H9 (cell line): ENCODE data around the gene N4BP2L1. TPM values are rescaled to one million over a fixed set of nuclear protein-coding genes. Genes with fewer than 3 reads are reported as not detected.

Source experiments
- DNase-seq: peaks from one replicate; pipeline ENCODE4 v3.0.0-alpha.2; 2017
- H2AFZ ChIP-seq: one replicate; pipeline ENCODE4 v1.6.1; 2013; ENCODE audit warnings: mild to moderate bottlenecking, low read length, control low read depth, moderate library complexity
- H2AK5ac ChIP-seq: 2 replicates; pipeline ENCODE4 v1.6.1; 2013; ENCODE audit warnings: low read length, control low read depth, mixed read lengths; ENCODE audit not compliant: insufficient read length
- H2BK120ac ChIP-seq: one replicate; pipeline ENCODE4 v1.6.1; 2013; ENCODE audit warnings: low read depth, mild to moderate bottlenecking, low read length, control low read depth, inconsistent platforms; ENCODE audit not compliant: poor library complexity, severe bottlenecking
- H2BK12ac ChIP-seq: 2 replicates; pipeline ENCODE4 v1.6.1; 2013; ENCODE audit warnings: low read length, control low read depth, mixed read lengths, low read depth; ENCODE audit not compliant: insufficient read length
- H2BK15ac ChIP-seq: 2 replicates; pipeline ENCODE4 v1.6.1; 2013; ENCODE audit warnings: low read depth, low read length, control low read depth
- H2BK20ac ChIP-seq: one replicate; pipeline ENCODE4 v1.6.1; 2013; ENCODE audit warnings: low read depth, mild to moderate bottlenecking, low read length, control low read depth, inconsistent platforms; ENCODE audit not compliant: poor library complexity, severe bottlenecking
- H2BK5ac ChIP-seq: 2 replicates; pipeline ENCODE4 v1.6.1; 2013; ENCODE audit warnings: low read length, control low read depth, mixed read lengths; ENCODE audit not compliant: insufficient read length
- H3K14ac ChIP-seq: 2 replicates; pipeline ENCODE4 v1.6.1; 2013; ENCODE audit warnings: low read length, control low read depth; ENCODE audit not compliant: insufficient read depth
- H3K18ac ChIP-seq: 2 replicates; pipeline ENCODE4 v1.6.1; 2013; ENCODE audit warnings: low read depth, mild to moderate bottlenecking, mixed read lengths, low read length, control low read depth; ENCODE audit not compliant: insufficient read length
- H3K23ac ChIP-seq: 2 replicates; pipeline ENCODE4 v1.6.1; 2013; ENCODE audit warnings: low read length, control low read depth, mixed read lengths, low read depth; ENCODE audit not compliant: insufficient read length
- H3K23me2 ChIP-seq: 2 replicates; pipeline ENCODE4 v1.6.1; 2013; ENCODE audit warnings: low read depth, mild to moderate bottlenecking, mixed read lengths, low read length, control low read depth; ENCODE audit not compliant: insufficient read length, poor library complexity, severe bottlenecking
- H3K27ac ChIP-seq: 2 replicates; pipeline ENCODE4 v1.5.1; 2013; ENCODE audit warnings: low read length, control low read depth, mixed read lengths, low read depth; ENCODE audit not compliant: insufficient read length
- H3K27me3 ChIP-seq: 2 replicates; pipeline ENCODE4 v1.6.1; 2013; ENCODE audit warnings: low read length, control low read depth, inconsistent platforms; ENCODE audit not compliant: insufficient read depth
- H3K4ac ChIP-seq: 2 replicates; pipeline ENCODE4 v1.6.1; 2013; ENCODE audit warnings: low read depth, mild to moderate bottlenecking, control low read depth, inconsistent platforms, low read length, moderate library complexity
- H3K4me1 ChIP-seq: 2 replicates; pipeline ENCODE4 v1.6.1; 2013; ENCODE audit warnings: low read length, control low read depth, inconsistent platforms; ENCODE audit not compliant: insufficient read depth
- H3K4me2 ChIP-seq: 2 replicates; pipeline ENCODE4 v1.6.1; 2013; ENCODE audit warnings: low read length, control low read depth, mixed read lengths; ENCODE audit not compliant: insufficient read length, insufficient read depth
- H3K56ac ChIP-seq: 2 replicates; pipeline ENCODE4 v1.6.1; 2013; ENCODE audit warnings: low read depth, mild to moderate bottlenecking, mixed read lengths, low read length, control low read depth; ENCODE audit not compliant: insufficient read length
- H3K79me1 ChIP-seq: 2 replicates; pipeline ENCODE4 v1.6.1; 2013; ENCODE audit warnings: low read depth, mild to moderate bottlenecking, moderate library complexity, low read length, control low read depth, inconsistent platforms; ENCODE audit not compliant: insufficient read depth, poor library complexity, severe bottlenecking
- H3K79me2 ChIP-seq: 2 replicates; pipeline ENCODE4 v1.6.1; 2013; ENCODE audit warnings: low read length, control low read depth, inconsistent platforms; ENCODE audit not compliant: insufficient read depth
- H3K9ac ChIP-seq: 2 replicates; pipeline ENCODE4 v1.6.1; 2013; ENCODE audit warnings: low read length, control low read depth, mixed read lengths; ENCODE audit not compliant: insufficient read length; ENCODE audit errors: extremely low read depth
- H3K9me3 ChIP-seq: one replicate; pipeline ENCODE4 v1.6.1; 2013; ENCODE audit warnings: low read depth, low read length, inconsistent platforms; ENCODE audit not compliant: control insufficient read depth
- H3T11ph ChIP-seq: one replicate; pipeline ENCODE4 v1.6.1; 2013; ENCODE audit warnings: mild to moderate bottlenecking, low read length, control low read depth, inconsistent platforms
- H4K20me1 ChIP-seq: one replicate; pipeline ENCODE4 v1.6.1; 2013; ENCODE audit not compliant: control insufficient read depth, insufficient read length, insufficient read depth
- H4K5ac ChIP-seq: 2 replicates; pipeline ENCODE4 v1.6.1; 2013; ENCODE audit warnings: low read depth, mild to moderate bottlenecking, mixed read lengths, low read length, control low read depth; ENCODE audit not compliant: insufficient read length
- H4K8ac ChIP-seq: replicated peaks from 2 replicates; pipeline ENCODE4 v1.6.1; 2013; ENCODE audit warnings: low read length, control low read depth, mixed read lengths, low read depth; ENCODE audit not compliant: insufficient read length
- H4K91ac ChIP-seq: 2 replicates; pipeline ENCODE4 v1.6.1; 2013; ENCODE audit warnings: low read depth, mild to moderate bottlenecking, moderate library complexity, mixed read lengths, low read length, control low read depth; ENCODE audit not compliant: insufficient read length
- H3K27ac Mint-ChIP-seq, 3 experiments: 2 replicates in 2 of 3; 3 replicates in 1 of 3; pipeline ENCODE4 v1.8.0; 2020 to 2021; ENCODE audit warnings: mixed read lengths in 3 of 3, mild to moderate bottlenecking in 1 of 3, moderate library complexity in 1 of 3
- H3K27me3 Mint-ChIP-seq: 2 replicates; pipeline ENCODE4 v1.8.0; 2021; ENCODE audit warnings: low read depth, mild to moderate bottlenecking, moderate library complexity, mixed read lengths
- H3K36me3 Mint-ChIP-seq, 3 experiments: 2 replicates in 2 of 3; 3 replicates in 1 of 3; pipeline ENCODE4 v1.8.0; 2020 to 2021; ENCODE audit warnings: low read depth in 3 of 3, mixed read lengths in 3 of 3; ENCODE audit not compliant: insufficient read depth in 1 of 3
- H3K4me1 Mint-ChIP-seq, 2 experiments: 2 replicates each; pipeline ENCODE4 v1.8.0; 2020; ENCODE audit warnings: mixed read lengths in 2 of 2
- H3K4me3 Mint-ChIP-seq, 2 experiments: 2 replicates in 1 of 2; 3 replicates in 1 of 2; pipeline ENCODE4 v1.8.0; 2020 to 2021; ENCODE audit warnings: mild to moderate bottlenecking in 2 of 2, mixed read lengths in 2 of 2, moderate library complexity in 1 of 2
- H3K9me3 Mint-ChIP-seq, 2 experiments: 2 replicates in 1 of 2; 3 replicates in 1 of 2; pipeline ENCODE4 v1.8.0; 2020; ENCODE audit warnings: mild to moderate bottlenecking in 2 of 2, mixed read lengths in 2 of 2, moderate library complexity in 1 of 2
- WGBS: extraction: QIAGEN DNeasy Blood & Tissue Kit; methylation state at CpG from one replicate; pipeline ENCODE4 v1.1.7; 2013; ENCODE audit warnings: missing lambda C conversion rate, low lambda C conversion rate, mixed read lengths; ENCODE audit not compliant: insufficient read length; ENCODE audit errors: extremely low coverage; 5-methylcytosine and 5-hydroxymethylcytosine counted together
- total RNA-seq: library from RNA; stranded (reverse); gene quantifications from 2 replicates; pipeline ENCODE4 v1.2.1, GENCODE V29; 2021
- TF ChIP-seq, protein P1 (sequence below): fragments of 200-600 bp; sonication (generic); conservative IDR thresholded peaks from 3 replicates; pipeline ENCODE4 v1.8.0; 2021; ENCODE audit warnings: antibody characterized with exemption, mild to moderate bottlenecking

The N4BP2L1 gene
- total RNA-seq, 1 experiment from 2014 or later: 1.5 TPM

DNA sequence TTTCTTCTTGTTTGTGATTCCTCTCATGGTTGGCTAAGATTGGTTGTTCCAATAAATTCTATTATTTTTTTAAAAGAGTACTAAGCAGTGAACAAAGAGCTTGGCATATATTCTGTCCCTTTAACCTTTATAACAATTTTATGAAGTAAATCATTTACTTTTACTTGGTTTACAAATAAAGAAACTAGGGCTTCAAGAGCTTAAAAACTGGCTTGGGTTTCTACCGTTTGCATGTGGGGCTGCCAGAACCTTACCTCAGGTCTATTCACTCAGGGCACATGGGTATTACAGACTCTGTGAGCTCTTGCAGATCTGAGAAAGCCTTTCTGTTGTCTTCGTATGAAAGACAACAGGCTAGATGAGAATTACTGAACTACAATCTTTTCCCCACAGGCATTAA is 13.3 kb downstream of the N4BP2L1 start:
- no peak for DNase-seq
- Mint-ChIP-seq H3K4me1 (peaks cover 11 to 12% of the 10 kb centered on the region in 2 experiments), H3K9me3 (peaks cover 20% of the 10 kb centered on the region in 2 experiments), H3K27ac (no peak overlapping the region), H3K27me3 (peaks cover 9% of the 10 kb centered on the region), H3K36me3 (peaks cover 15 to 22% (median 21%) of the 10 kb centered on the region in 3 experiments), H3K4me3 (no peak overlapping the region)
- no peak overlapping the region for H4K8ac ChIP-seq
- H3K27ac ChIP-seq: no peak overlapping the region
- H2BK120ac ChIP-seq: no peak overlapping the region
- H3K79me1 ChIP-seq: no peaks in the 10 kb centered on the region
- no peak overlapping the region for H2BK5ac ChIP-seq
- no peak overlapping the region for H2AFZ ChIP-seq
- H3K4ac ChIP-seq: no peak overlapping the region
- no peak overlapping the region for H2BK15ac ChIP-seq
- H2BK12ac ChIP-seq: no peak overlapping the region
- no peaks in the 10 kb centered on the region for H3K27me3 ChIP-seq
- H4K5ac ChIP-seq: no peak overlapping the region
- H3K18ac ChIP-seq: no peak overlapping the region
- no peak overlapping the region for H4K91ac ChIP-seq
- H2BK20ac ChIP-seq: no peak overlapping the region
- H3K14ac ChIP-seq: no peak overlapping the region
- WGBS: no CpG with 5 or more reads among the region's 2 CpGs
- H2AK5ac ChIP-seq: no peak overlapping the region
- no peaks in the 10 kb centered on the region for H4K20me1 ChIP-seq
- H3K79me2 ChIP-seq: no peaks in the 10 kb centered on the region
- TF ChIP-seq, protein P1, sequence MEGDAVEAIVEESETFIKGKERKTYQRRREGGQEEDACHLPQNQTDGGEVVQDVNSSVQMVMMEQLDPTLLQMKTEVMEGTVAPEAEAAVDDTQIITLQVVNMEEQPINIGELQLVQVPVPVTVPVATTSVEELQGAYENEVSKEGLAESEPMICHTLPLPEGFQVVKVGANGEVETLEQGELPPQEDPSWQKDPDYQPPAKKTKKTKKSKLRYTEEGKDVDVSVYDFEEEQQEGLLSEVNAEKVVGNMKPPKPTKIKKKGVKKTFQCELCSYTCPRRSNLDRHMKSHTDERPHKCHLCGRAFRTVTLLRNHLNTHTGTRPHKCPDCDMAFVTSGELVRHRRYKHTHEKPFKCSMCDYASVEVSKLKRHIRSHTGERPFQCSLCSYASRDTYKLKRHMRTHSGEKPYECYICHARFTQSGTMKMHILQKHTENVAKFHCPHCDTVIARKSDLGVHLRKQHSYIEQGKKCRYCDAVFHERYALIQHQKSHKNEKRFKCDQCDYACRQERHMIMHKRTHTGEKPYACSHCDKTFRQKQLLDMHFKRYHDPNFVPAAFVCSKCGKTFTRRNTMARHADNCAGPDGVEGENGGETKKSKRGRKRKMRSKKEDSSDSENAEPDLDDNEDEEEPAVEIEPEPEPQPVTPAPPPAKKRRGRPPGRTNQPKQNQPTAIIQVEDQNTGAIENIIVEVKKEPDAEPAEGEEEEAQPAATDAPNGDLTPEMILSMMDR: no peak
- no peak overlapping the region for H3K56ac ChIP-seq
- no peak overlapping the region for H3K4me2 ChIP-seq
- H3K4me1 ChIP-seq: 0 out of 2 replicates have a peak, but pooled peaks cover 2% of the 10 kb centered on the region
- H3K23ac ChIP-seq: no peak overlapping the region
- H3K9ac ChIP-seq: no peak overlapping the region
- peaks cover 5% of the 10 kb centered on the region for H3K23me2 ChIP-seq
- no peaks in the 10 kb centered on the region for H3K9me3 ChIP-seq
- H3T11ph ChIP-seq: no peak overlapping the region
